ENCODE results near the gene CTSC. TPM values are rescaled to one million over a fixed set of nuclear protein-coding genes. Genes with fewer than 3 reads are reported as not detected.

CTSC gene
- total and polyA plus RNA-seq, 3 experiments from 2014 or later, result 128 to 261 (median 132) TPM

GRCh38 chr11:88275636-88276035, 61.9 kb downstream of the CTSC start:
- DNase-seq, result no peak
- H3K9me3 Mint-ChIP-seq, result no peaks in the 10 kb centered on the region
- H3K27ac Mint-ChIP-seq, result peak overlapping the region in 1 of 8 donors; percentile 3
- peaks cover 10 to 31% (median 23%) of the 10 kb centered on the region in 3 donors for H3K36me3 Mint-ChIP-seq
- H3K27me3 Mint-ChIP-seq, result no peaks in the 10 kb centered on the region
- Histone ChIP-seq H3K4me3 (ENCODE audit: low read length) (no peak overlapping the region), H3K4me1 (ENCODE audit: insufficient read depth, low read length) (no peaks in the 10 kb centered on the region), H3K27me3 (ENCODE audit: insufficient read depth, low read length, poor library complexity, severe bottlenecking) (no peaks in the 10 kb centered on the region), H3K36me3 (ENCODE audit: insufficient read depth, low read length) (no peaks in the 10 kb centered on the region), H3K9me3 (ENCODE audit: low read length) (no peaks in the 10 kb centered on the region), H3K27ac (ENCODE audit: low read depth, low read length) (no peak overlapping the region)
- H3K4me1 Mint-ChIP-seq, result peaks cover 0 to 10% (median 3%) of the 10 kb centered on the region in 3 donors
- no peak overlapping the region for H3K4me3 Mint-ChIP-seq
- ChIA-PET POLR2A (no interaction called here), CTCF (no interaction called here)

GRCh38 chr11:88266919-88267318, 70.6 kb downstream of the CTSC start:
- CTCF ChIA-PET, result no interaction called here
- Mint-ChIP-seq H3K4me3 (no peak overlapping the region), H3K4me1 (peaks cover 0 to 17% (median 0%) of the 10 kb centered on the region in 3 donors), H3K36me3 (peaks cover 26 to 85% (median 62%) of the 10 kb centered on the region in 3 donors), H3K9me3 (peaks cover 0 to 13% (median 7%) of the 10 kb centered on the region in 5 donors), H3K27me3 (no peaks in the 10 kb centered on the region), H3K27ac (no peak overlapping the region)
- Histone ChIP-seq H3K4me3 (ENCODE audit: low read length) (no peak overlapping the region), H3K9me3 (ENCODE audit: low read length) (no peaks in the 10 kb centered on the region), H3K36me3 (ENCODE audit: insufficient read depth, low read length) (no peaks in the 10 kb centered on the region), H3K27ac (ENCODE audit: low read depth, low read length) (no peak overlapping the region), H3K27me3 (ENCODE audit: insufficient read depth, low read length, poor library complexity, severe bottlenecking) (no peaks in the 10 kb centered on the region), H3K4me1 (ENCODE audit: insufficient read depth, low read length) (no peaks in the 10 kb centered on the region)
- no peak for DNase-seq
- POLR2A ChIA-PET, result no interaction called here

GRCh38 chr11:88266157-88266556, 71.4 kb downstream of the CTSC start:
- ChIA-PET POLR2A (no interaction called here), CTCF (no interaction called here)
- H3K9me3 Mint-ChIP-seq, result peaks cover 5 to 20% (median 14%) of the 10 kb centered on the region in 5 donors
- no peak overlapping the region for H3K4me3 ChIP-seq (ENCODE audit: low read length)
- no peak overlapping the region for H3K27ac Mint-ChIP-seq
- DNase-seq, result no peak
- H3K9me3 ChIP-seq (ENCODE audit: low read length), result no peaks in the 10 kb centered on the region
- no peaks in the 10 kb centered on the region for H3K4me1 ChIP-seq (ENCODE audit: insufficient read depth, low read length)
- H3K36me3 ChIP-seq (ENCODE audit: insufficient read depth, low read length), result no peaks in the 10 kb centered on the region
- H3K36me3 Mint-ChIP-seq, result peaks cover 26 to 88% (median 61%) of the 10 kb centered on the region in 3 donors
- no peaks in the 10 kb centered on the region for H3K27me3 ChIP-seq (ENCODE audit: insufficient read depth, low read length, poor library complexity, severe bottlenecking)
- no peak overlapping the region for H3K4me3 Mint-ChIP-seq
- H3K27ac ChIP-seq (ENCODE audit: low read depth, low read length), result no peak overlapping the region
- H3K27me3 Mint-ChIP-seq, result no peaks in the 10 kb centered on the region
- H3K4me1 Mint-ChIP-seq, result peaks cover 0 to 17% (median 0%) of the 10 kb centered on the region in 3 donors

GRCh38 chr11:88259431-88259830, 78.1 kb downstream of the CTSC start:
- ChIA-PET POLR2A (no interaction called here), CTCF (interaction anchor here (1.4 kb wide), 1 partner anchor 292 kb away, joined by 3 read pairs; no protein-coding TSS in a partner anchor)
- H3K27ac ChIP-seq (ENCODE audit: low read depth, low read length), result no peak overlapping the region
- H3K4me1 Mint-ChIP-seq, result no peaks in the 10 kb centered on the region
- H3K9me3 ChIP-seq (ENCODE audit: low read length), result no peaks in the 10 kb centered on the region
- no peaks in the 10 kb centered on the region for H3K27me3 Mint-ChIP-seq
- H3K4me3 Mint-ChIP-seq, result no peak overlapping the region
- H3K36me3 ChIP-seq (ENCODE audit: insufficient read depth, low read length), result no peaks in the 10 kb centered on the region
- H3K4me3 ChIP-seq (ENCODE audit: low read length), result no peak overlapping the region
- no peaks in the 10 kb centered on the region for H3K4me1 ChIP-seq (ENCODE audit: insufficient read depth, low read length)
- DNase-seq, result no peak
- no peak overlapping the region for H3K27ac Mint-ChIP-seq
- H3K27me3 ChIP-seq (ENCODE audit: insufficient read depth, low read length, poor library complexity, severe bottlenecking), result no peaks in the 10 kb centered on the region
- H3K9me3 Mint-ChIP-seq, result peaks cover 44 to 56% (median 48%) of the 10 kb centered on the region in 5 donors
- H3K36me3 Mint-ChIP-seq, result peaks cover 10 to 73% (median 29%) of the 10 kb centered on the region in 3 donors

GRCh38 chr11:88252208-88252607, 85.3 kb downstream of the CTSC start:
- Histone ChIP-seq H3K4me1 (ENCODE audit: insufficient read depth, low read length) (no peaks in the 10 kb centered on the region), H3K4me3 (ENCODE audit: low read length) (no peak overlapping the region), H3K27me3 (ENCODE audit: insufficient read depth, low read length, poor library complexity, severe bottlenecking) (no peaks in the 10 kb centered on the region), H3K27ac (ENCODE audit: low read depth, low read length) (no peak overlapping the region), H3K9me3 (ENCODE audit: low read length) (no peaks in the 10 kb centered on the region), H3K36me3 (ENCODE audit: insufficient read depth, low read length) (no peaks in the 10 kb centered on the region)
- H3K9me3 Mint-ChIP-seq, result peaks cover 0 to 10% (median 5%) of the 10 kb centered on the region in 5 donors
- peaks cover 0 to 16% (median 7%) of the 10 kb centered on the region in 3 donors for H3K36me3 Mint-ChIP-seq
- H3K27me3 Mint-ChIP-seq, result no peaks in the 10 kb centered on the region
- no peak overlapping the region for H3K27ac Mint-ChIP-seq
- H3K4me3 Mint-ChIP-seq, result no peak overlapping the region
- CTCF ChIA-PET, result no interaction called here
- no peaks in the 10 kb centered on the region for H3K4me1 Mint-ChIP-seq
- DNase-seq, result no peak
- POLR2A ChIA-PET, result no interaction called here

- Histone ChIP-seq H3K4me1 (ENCODE audit: insufficient read depth, low read length) (no peaks in the 10 kb centered on the region), H3K9me3 (ENCODE audit: low read length) (no peaks in the 10 kb centered on the region), H3K27ac (ENCODE audit: low read depth, low read length) (no peak overlapping the region), H3K36me3 (ENCODE audit: insufficient read depth, low read length) (no peaks in the 10 kb centered on the region), H3K27me3 (ENCODE audit: insufficient read depth, low read length, poor library complexity, severe bottlenecking) (no peaks in the 10 kb centered on the region), H3K4me3 (ENCODE audit: low read length) (no peak overlapping the region)
- POLR2A ChIA-PET, result no interaction called here
- Mint-ChIP-seq H3K9me3 (peaks cover 0 to 8% (median 3%) of the 10 kb centered on the region in 5 donors), H3K36me3 (peaks cover 0 to 15% (median 7%) of the 10 kb centered on the region in 3 donors), H3K27ac (peak overlapping the region in 1 of 8 donors; percentile 6), H3K27me3 (no peaks in the 10 kb centered on the region), H3K4me3 (no peak overlapping the region), H3K4me1 (no peaks in the 10 kb centered on the region)
- CTCF ChIA-PET, result no interaction called here
- no peak for DNase-seq
These were observed 86.8 kb downstream of the CTSC start for GRCh38 chr11:88250566-88251242.

GRCh38 chr11:88249706-88250105, 87.8 kb downstream of the CTSC start:
- no peaks in the 10 kb centered on the region for H3K36me3 ChIP-seq (ENCODE audit: insufficient read depth, low read length)
- Mint-ChIP-seq H3K27me3 (no peaks in the 10 kb centered on the region), H3K36me3 (peaks cover 0 to 11% (median 9%) of the 10 kb centered on the region in 3 donors), H3K4me3 (no peak overlapping the region), H3K9me3 (peaks cover 0 to 5% (median 0%) of the 10 kb centered on the region in 5 donors), H3K27ac (no peak overlapping the region), H3K4me1 (no peaks in the 10 kb centered on the region)
- no peaks in the 10 kb centered on the region for H3K9me3 ChIP-seq (ENCODE audit: low read length)
- no peak overlapping the region for H3K27ac ChIP-seq (ENCODE audit: low read depth, low read length)
- POLR2A ChIA-PET, result no interaction called here
- DNase-seq, result no peak
- H3K27me3 ChIP-seq (ENCODE audit: insufficient read depth, low read length, poor library complexity, severe bottlenecking), result no peaks in the 10 kb centered on the region
- no peaks in the 10 kb centered on the region for H3K4me1 ChIP-seq (ENCODE audit: insufficient read depth, low read length)
- no peak overlapping the region for H3K4me3 ChIP-seq (ENCODE audit: low read length)
- CTCF ChIA-PET, result no interaction called here

GRCh38 chr11:88246696-88247095, 90.8 kb downstream of the CTSC start:
- H3K9me3 ChIP-seq (ENCODE audit: low read length), result no peaks in the 10 kb centered on the region
- H3K36me3 ChIP-seq (ENCODE audit: insufficient read depth, low read length), result no peaks in the 10 kb centered on the region
- ChIA-PET CTCF (no interaction called here), POLR2A (no interaction called here)
- Mint-ChIP-seq H3K36me3 (peaks cover 6 to 34% (median 21%) of the 10 kb centered on the region in 3 donors), H3K4me3 (no peak overlapping the region), H3K27me3 (peaks cover 0 to 8% of the 10 kb centered on the region in 2 donors), H3K9me3 (peaks cover 0 to 19% (median 13%) of the 10 kb centered on the region in 5 donors), H3K4me1 (no peaks in the 10 kb centered on the region), H3K27ac (no peak overlapping the region)
- no peak overlapping the region for H3K27ac ChIP-seq (ENCODE audit: low read depth, low read length)
- no peak for DNase-seq
- H3K4me3 ChIP-seq (ENCODE audit: low read length), result no peak overlapping the region
- no peaks in the 10 kb centered on the region for H3K27me3 ChIP-seq (ENCODE audit: insufficient read depth, low read length, poor library complexity, severe bottlenecking)
- no peaks in the 10 kb centered on the region for H3K4me1 ChIP-seq (ENCODE audit: insufficient read depth, low read length)
